Skin epidermis (tissue), 12 donors: ENCODE measurements around the gene UNC5C.

Experiments used
- H3K27ac ChIP-seq, 21 experiments: fragments of 200-600 bp; sonication (generic) in 11 of 21; one replicate each; pipeline ENCODE4 v1.5.0; 2020; ENCODE audit warnings: mild to moderate bottlenecking in 3 of 21, inconsistent platforms in 2 of 21, moderate library complexity in 2 of 21
- H3K4me3 ChIP-seq, 7 experiments: fragments of 200-600 bp; sonication (generic) in 2 of 7; one replicate each; pipeline ENCODE4 v1.5.0; 2020; ENCODE audit warnings: inconsistent platforms in 2 of 7, mild to moderate bottlenecking in 2 of 7, moderate library complexity in 1 of 7

Gene UNC5C

DNA sequence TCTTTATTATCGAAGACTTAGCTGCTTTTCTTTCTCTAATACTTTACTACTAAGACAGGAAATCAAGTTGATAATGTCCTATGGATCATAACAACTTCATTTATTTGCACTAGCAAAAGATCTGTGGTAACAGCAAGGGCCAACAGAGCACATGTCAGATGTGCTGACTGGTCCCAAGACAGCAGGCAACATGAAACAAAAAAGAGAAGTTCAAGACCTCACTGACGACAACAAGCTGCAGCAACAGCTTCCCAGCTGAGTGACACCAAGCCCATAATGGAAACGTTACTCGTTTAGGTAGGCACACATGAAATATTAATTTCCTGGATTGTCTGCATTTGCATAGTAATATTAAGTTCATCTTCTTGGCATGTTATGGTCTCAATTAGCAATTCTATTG lies 126.9 kb downstream of the UNC5C start:
- H3K4me3 ChIP-seq, result no peak overlapping the region
- no peak overlapping the region for H3K27ac ChIP-seq

DNA sequence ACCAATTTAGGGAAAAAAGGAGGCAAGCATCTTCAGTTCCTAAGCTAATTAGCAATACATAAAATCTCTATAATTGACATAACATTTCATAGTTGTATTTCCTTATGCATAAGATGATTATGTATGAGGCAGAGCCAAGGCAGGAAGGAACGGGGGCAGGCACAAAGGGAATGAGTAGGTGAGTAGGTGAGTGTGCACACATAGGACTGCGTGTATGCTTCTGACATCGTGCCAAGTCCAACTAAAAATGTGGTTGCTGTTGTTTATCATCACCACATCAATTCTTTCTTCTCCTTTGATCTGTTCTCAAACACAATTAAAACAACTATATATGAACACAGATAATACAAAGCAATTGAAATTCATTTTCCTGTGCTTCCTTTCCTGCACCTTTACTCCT lies 131.2 kb downstream of the UNC5C start:
- Histone ChIP-seq H3K4me3 (no peak overlapping the region), H3K27ac (no peak overlapping the region)

DNA sequence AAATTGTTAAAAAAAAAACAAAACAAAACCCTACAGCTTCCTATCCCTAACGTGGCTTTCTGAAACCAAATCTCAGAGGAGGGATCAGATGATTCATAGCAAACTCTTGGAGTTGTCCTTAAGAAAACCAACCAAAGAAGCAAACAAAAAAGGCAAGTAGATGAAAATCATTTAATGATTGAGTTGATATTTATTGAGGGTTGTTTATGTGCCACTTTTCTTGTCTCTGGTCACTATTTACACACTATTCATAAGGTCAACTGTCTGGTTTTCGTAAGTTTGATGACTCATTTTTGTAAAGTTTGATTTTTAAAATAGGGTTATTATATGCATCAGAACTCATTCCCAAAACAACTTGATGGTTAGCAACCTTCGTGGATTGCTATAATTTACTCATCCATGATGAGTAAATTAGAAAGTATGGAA lies 133.4 kb downstream of the UNC5C start:
- no peak overlapping the region for H3K27ac ChIP-seq
- H3K4me3 ChIP-seq, result no peak overlapping the region

DNA sequence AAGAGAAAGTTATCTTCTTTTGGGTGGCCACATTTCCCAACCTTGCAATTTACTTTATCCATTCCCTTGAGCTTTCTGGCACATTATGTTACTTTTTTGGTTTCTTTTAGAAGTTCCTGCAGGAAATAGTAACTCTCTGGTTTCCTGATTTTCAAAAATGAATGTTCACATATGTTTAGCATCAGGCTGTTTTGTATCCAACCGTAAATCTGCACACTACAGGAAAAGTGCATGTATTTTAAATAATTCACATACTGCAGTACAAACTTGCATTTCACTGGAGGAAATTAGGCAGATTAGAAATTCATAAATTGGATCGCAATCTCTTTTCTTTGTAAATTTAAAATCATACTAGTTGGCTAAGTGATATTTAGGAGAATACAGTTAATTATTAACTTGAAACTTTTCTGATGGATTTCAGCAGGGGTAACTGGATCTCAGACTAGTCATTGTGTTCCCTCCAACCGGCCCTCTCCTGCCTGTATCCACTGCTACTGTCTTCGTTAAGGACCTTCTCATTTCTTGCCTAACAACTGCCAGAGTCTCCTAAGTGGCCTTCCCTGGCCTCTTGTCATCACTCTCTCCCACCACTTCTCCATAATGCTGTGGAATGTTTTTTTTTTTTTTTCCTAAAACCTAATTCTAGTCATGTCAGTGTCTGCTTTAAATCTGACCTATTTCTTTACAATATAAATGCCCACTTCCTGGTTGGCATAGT lies 137.2 kb downstream of the UNC5C start:
- no peak overlapping the region for H3K4me3 ChIP-seq
- no peak overlapping the region for H3K27ac ChIP-seq

DNA sequence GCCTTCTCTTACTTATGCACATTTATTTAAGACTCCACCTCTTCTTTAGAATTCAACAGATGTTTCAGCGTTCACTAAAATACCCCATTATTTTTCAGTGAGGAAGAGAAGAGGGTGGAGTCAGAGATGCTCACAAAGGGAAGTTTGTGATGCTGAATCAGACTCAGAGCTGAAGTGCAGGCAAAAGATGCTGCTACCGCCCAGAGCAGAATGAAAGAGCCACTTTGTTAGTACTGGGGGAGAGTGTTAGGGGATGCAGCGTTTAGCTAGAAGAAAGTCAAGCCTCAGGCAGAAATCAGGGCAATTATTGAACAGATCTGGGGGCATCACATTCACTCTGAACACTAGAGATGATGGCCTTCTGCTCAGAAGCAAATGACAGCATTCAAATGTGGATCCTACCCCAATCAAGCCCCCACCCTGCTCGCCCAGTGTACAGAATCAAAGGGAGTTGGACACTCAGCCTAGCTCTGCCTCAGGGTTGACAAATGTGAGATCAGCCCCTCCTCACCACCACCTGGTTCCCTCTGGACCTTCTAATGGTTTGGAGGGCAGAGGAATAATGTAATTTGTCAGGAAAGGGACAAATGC lies 138.3 kb downstream of the UNC5C start:
- H3K27ac ChIP-seq, result no peak overlapping the region
- H3K4me3 ChIP-seq, result no peak overlapping the region

DNA sequence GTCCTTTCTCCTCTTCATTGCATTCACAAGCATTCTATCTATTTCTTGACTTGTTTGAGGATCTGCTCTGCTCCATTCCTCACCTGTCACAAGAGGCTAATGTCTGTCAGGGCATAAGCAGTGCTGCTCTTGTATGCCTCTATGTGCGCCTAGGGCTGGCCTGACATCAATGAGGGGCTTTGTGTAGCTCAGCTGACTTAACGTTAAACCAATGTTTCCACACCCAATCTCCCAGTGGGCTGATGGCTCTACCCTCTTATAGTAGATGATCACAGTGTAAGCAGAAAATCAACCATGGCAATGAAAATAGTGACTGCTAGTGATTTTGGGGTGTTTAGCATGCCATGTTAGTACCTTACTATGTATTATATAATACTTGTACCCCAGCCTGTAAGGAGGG lies 139.0 kb downstream of the UNC5C start:
- Histone ChIP-seq H3K27ac (no peak overlapping the region), H3K4me3 (no peak overlapping the region)

DNA sequence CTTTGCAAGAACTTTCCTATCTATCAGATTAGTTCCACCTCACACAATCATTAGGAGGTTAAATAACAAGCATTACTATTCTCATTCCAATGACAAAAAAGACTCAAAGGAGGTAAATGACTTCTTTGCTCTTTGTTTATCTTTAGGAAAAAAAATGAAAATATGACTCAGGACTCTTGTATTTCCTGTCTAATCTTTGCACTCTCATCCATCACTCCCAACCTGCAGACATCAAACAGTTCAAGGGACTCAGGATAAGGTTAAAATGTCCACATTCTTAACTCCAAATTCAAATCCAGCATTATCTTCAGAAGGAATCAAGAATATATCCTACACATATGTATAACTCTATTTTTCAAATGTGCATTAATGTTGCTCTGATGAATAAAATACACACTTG lies 139.6 kb downstream of the UNC5C start:
- Histone ChIP-seq H3K4me3 (no peak overlapping the region), H3K27ac (no peak overlapping the region)

GRCh38 chr4:95402299-95402698 lies 146.5 kb downstream of the UNC5C start:
- Histone ChIP-seq H3K27ac (no peak overlapping the region), H3K4me3 (no peak overlapping the region)

DNA sequence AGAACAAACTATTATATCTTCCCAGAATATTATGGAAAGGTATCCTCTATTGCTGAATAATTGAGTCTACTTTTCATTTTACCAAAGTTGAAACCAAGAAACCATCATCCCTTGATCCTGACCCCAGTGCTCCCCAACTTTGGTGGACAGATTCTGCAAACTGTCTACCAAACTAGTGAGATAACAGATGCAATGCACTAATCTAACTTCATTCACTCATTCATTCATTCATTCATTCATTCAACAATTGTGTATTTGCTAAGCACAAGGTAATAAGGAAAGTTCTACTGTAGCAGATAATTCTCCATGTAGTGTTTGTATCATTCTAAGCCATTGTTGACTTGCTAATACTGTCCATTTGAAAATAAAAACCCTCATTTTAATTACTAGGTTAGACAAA lies 150.6 kb downstream of the UNC5C start:
- Histone ChIP-seq H3K4me3 (no peak overlapping the region), H3K27ac (no peak overlapping the region)

DNA sequence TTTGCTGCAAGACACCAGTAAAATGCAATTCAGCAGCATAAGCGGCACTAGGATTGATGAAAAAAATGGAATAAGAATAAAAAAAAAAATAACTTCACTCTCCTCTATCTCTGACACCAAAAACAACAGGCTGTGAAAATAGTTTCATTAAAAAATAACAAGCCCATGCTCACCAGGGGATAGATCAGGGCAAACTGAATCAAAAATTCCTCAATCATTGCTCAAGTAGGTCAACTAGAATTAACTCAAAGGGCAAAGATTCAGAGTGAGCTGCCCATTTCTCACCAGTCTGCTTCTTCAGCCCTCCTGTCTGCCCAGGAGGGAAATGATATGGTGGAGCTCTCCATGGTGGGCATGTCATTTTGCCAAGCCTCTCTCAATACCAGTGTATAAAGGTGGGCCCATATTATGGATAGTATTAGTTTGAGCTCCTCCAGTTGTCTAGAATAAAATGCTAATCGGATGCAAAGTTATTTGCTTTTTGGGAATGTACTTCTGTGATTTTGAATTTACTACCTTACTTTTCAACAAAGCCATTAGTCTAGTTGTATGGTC lies 153.9 kb downstream of the UNC5C start:
- Histone ChIP-seq H3K4me3 (no peak overlapping the region), H3K27ac (no peak overlapping the region)

GRCh38 chr4:95393821-95394220 lies 155.0 kb downstream of the UNC5C start:
- Histone ChIP-seq H3K4me3 (no peak overlapping the region), H3K27ac (no peak overlapping the region)

- H3K4me3 ChIP-seq, result no peak overlapping the region
Observed at GRCh38 chr4:95388911-95389310, 159.9 kb downstream of the UNC5C start.

GRCh38 chr4:95387719-95388118 lies 161.1 kb downstream of the UNC5C start:
- H3K27ac ChIP-seq, result no peak overlapping the region
- H3K4me3 ChIP-seq, result no peak overlapping the region

More at GRCh38 chr4:95388911-95389310, 159.9 kb downstream of the UNC5C start:
- no peak overlapping the region for H3K27ac ChIP-seq

DNA sequence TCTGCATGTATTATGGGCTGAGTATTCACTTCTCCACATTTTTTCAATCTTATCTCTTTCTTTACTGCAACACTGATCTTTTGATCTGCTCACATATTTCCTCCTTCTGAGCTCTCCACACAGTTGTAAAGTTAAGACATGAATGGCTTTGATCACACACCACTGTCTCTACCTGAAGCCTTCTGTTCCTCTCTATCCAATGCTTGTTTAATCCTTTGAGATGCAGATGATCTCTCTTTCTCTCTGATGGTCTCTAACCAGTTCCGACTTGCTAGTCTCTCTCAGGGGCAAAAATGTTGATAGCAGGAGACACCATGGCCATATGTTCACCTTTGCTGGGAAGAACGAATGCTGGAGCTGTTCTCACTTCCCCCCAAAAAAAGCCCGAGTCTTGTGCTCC lies 162.4 kb downstream of the UNC5C start:
- no peak overlapping the region for H3K4me3 ChIP-seq
- no peak overlapping the region for H3K27ac ChIP-seq

DNA sequence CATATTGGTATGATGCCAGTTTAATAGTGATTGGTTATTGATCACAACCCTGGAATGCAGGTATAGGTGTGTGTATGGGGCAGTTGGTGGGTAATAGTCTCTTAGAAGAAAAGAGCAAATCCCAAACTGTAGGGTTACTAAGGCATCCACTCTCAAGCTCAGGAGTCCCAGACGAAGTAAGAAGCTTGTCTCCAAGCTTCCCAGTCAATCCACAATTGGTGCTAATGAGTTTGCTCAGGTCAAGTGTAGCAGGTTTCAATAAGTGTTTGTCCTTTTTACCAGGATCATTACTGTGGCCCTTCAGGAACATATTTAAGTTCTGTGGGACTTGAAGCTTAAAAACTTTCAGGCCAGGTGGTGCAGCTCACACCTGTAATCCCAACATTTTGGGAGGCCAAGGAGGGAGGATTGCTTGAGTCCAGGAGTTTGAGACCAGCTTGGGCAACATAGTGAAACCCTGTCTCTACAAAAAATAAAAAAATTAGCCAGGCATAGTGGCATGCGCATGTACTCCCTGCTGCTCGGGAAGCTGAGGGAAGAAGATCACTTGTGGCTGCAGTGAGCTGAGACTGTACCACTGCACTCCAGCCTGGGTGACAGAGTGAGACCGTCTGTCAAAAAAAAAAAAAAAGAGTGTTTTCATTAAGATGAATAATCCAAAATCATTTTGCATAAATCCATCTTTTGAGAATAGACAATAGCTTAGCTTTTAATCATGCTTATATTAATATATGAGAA lies 166.8 kb downstream of the UNC5C start:
- Histone ChIP-seq H3K27ac (no peak overlapping the region), H3K4me3 (no peak overlapping the region)

GRCh38 chr4:95379633-95380032 lies 169.1 kb downstream of the UNC5C start:
- Histone ChIP-seq H3K4me3 (no peak overlapping the region), H3K27ac (no peak overlapping the region)

- H3K27ac ChIP-seq, result no peak overlapping the region
- no peak overlapping the region for H3K4me3 ChIP-seq
Observed at GRCh38 chr4:95377366-95377900, 171.3 kb downstream of the UNC5C start.

DNA sequence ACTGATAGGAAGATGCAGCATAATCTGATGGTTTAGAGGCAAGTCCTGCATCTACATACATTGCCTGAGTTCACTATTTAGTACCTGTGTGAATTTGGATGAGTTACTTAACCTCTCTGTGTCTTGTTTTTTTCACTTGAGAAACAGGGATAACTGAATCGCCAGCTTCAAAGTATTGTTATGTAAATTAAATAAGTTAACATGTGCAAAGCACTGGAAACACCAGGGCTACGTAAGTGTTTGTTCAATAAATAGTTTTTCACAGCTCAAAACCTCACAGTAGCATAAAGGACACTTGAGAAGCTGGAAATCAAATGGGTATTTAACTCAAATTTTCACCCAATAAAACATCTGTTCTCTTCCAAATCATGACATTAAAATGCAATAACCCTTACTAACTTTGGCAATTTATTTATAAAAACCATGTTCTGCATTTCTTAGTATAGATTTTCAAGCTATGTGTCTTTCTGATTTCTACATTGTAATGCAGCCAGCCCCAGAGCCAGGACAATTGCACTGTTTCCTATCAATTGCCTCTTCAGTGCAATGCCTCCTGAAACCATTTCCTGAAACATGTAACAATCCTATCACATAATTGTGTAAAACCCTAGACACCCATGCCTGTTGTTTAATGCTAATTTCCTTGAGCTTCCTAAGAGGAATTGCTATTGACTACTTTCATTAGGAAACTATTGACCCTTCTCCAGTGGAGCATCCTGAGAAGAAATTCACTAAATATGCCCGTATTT lies 177.1 kb downstream of the UNC5C start:
- Histone ChIP-seq H3K27ac (no peak overlapping the region), H3K4me3 (no peak overlapping the region)

DNA sequence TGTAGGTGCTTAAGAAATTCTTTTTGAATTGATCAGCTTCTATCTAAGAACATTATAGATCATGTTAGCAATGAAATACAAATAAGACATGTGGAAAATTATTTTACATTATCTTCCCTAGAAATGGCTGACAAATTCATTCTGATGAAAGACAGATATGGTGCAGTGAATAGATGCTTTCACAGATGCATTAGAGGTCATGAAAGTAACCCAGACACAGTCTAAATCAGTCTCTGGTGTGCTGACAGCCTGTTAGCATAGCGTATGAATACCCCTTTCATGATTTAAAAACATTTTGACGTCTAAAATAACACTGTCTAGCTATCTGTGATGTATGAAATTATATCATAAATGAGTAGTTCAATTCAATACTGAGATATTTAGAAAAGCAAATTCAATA lies 180.9 kb downstream of the UNC5C start:
- no peak overlapping the region for H3K27ac ChIP-seq

DNA sequence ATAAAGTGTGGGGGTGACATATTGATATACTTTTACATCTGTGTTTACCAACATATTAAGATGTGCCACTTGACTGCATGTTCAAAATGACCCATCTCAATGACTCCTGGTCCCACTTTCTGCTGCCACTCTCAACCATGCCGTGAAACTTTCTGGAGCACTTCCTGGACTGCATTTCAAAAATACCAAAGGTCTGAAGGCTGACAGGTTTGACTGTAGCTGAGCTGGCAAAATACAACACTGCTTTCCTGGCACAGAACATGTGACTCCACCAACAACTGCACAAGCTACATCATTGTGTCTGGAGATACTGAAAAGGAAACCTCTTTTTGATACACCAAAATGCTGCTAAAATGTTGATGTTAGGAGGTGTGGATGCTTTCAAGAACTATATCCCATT lies 184.8 kb downstream of the UNC5C start:
- H3K27ac ChIP-seq, result no peak overlapping the region
- H3K4me3 ChIP-seq, result no peak overlapping the region

More for the DNA sequence above, 180.9 kb downstream of the UNC5C start:
- no peak overlapping the region for H3K4me3 ChIP-seq
